OCI-LY1 (cell line): ENCODE results near the gene CPVL.

Experiments
- H2AFZ ChIP-seq: fragments of 200-600 bp; sonication (generic), shearing (Covaris generic); 2 replicates; pipeline ENCODE4 v1.6.0; 2014; ENCODE audit warnings: antibody characterized with exemption, mild to moderate bottlenecking, low read length
- H3F3A ChIP-seq: fragments of 200-600 bp; sonication (generic), shearing (Covaris generic); 2 replicates; pipeline ENCODE4 v1.6.0; 2014; ENCODE audit warnings: mild to moderate bottlenecking, antibody characterized with exemption, low read length, moderate library complexity; ENCODE audit not compliant: insufficient read depth
- H3K27ac ChIP-seq: fragments of 200-600 bp; sonication (generic); 2 replicates; pipeline ENCODE4 v1.5.1; 2014; ENCODE audit warnings: low read length, mixed run types, mild to moderate bottlenecking, low read depth; ENCODE audit not compliant: poor library complexity, severe bottlenecking
- H3K27me3 ChIP-seq: fragments of 200-600 bp; sonication (generic); 2 replicates; pipeline ENCODE4 v1.6.0; 2014; ENCODE audit warnings: antibody characterized with exemption, mild to moderate bottlenecking, low read length, moderate library complexity; ENCODE audit not compliant: insufficient read depth
- H3K36me3 ChIP-seq: fragments of 200-600 bp; sonication (generic); 2 replicates; pipeline ENCODE4 v1.6.1; 2014; ENCODE audit warnings: mild to moderate bottlenecking, antibody characterized with exemption, low read length, moderate library complexity, mixed read lengths; ENCODE audit not compliant: insufficient read depth
- H3K4me1 ChIP-seq: fragments of 200-600 bp; sonication (generic); 2 replicates; pipeline ENCODE4 v1.5.1; 2014; ENCODE audit warnings: mild to moderate bottlenecking, low read length, moderate library complexity; ENCODE audit not compliant: insufficient read depth, severe bottlenecking
- H3K4me2 ChIP-seq: fragments of 200-600 bp; sonication (generic), shearing (Covaris generic); 2 replicates; pipeline ENCODE4 v1.6.1; 2014; ENCODE audit warnings: low read length
- H3K4me3 ChIP-seq: fragments of 200-600 bp; sonication (generic); 2 replicates; pipeline ENCODE4 v1.5.1; 2014; ENCODE audit warnings: low read length, low read depth, mild to moderate bottlenecking, mixed read lengths; ENCODE audit not compliant: poor library complexity, severe bottlenecking
- H3K79me2 ChIP-seq: fragments of 200-600 bp; shearing (Covaris generic); 2 replicates; pipeline ENCODE4 v1.6.1; 2016; ENCODE audit warnings: mixed run types, low read length, mixed read lengths; ENCODE audit not compliant: insufficient read depth
- H3K9ac ChIP-seq: fragments of 200-600 bp; sonication (generic), shearing (Covaris generic); 2 replicates; pipeline ENCODE4 v1.6.1; 2014; ENCODE audit warnings: mild to moderate bottlenecking, low read length, mixed read lengths
- H3K9me2 ChIP-seq: fragments of 200-600 bp; sonication (generic), shearing (Covaris generic); 2 replicates; pipeline ENCODE4 v1.6.1; 2014; ENCODE audit warnings: low read depth, mild to moderate bottlenecking, low read length, mixed read lengths
- H3K9me3 ChIP-seq: fragments of 200-600 bp; shearing (Covaris generic); 2 replicates; pipeline ENCODE4 v1.6.1; 2014; ENCODE audit warnings: low read length, mixed read lengths
- H4K20me1 ChIP-seq: fragments of 200-600 bp; sonication (generic), shearing (Covaris generic); 2 replicates; pipeline ENCODE4 v1.6.0; 2016; ENCODE audit warnings: mild to moderate bottlenecking, low read length; ENCODE audit not compliant: insufficient read depth
- CTCF ChIP-seq: fragments of 200-600 bp; sonication (generic), shearing (Covaris generic); IDR thresholded peaks from 2 replicates; pipeline ENCODE4 v1.5.1; 2017; ENCODE audit warnings: mild to moderate bottlenecking, antibody characterized with exemption, low read length, moderate library complexity, mixed read lengths
- EZH2 ChIP-seq: fragments of 200-600 bp; sonication (generic), shearing (Covaris generic); IDR thresholded peaks from 2 replicates; pipeline ENCODE4 v1.8.0; 2017; ENCODE audit warnings: borderline replicate concordance, mixed run types, mild to moderate bottlenecking, antibody characterized with exemption, low read length, moderate library complexity, mixed read lengths

Gene CPVL

GRCh38 chr7:28989211-28989980, 156.9 kb downstream of the CPVL start:
- H3K4me1 ChIP-seq: no peaks in the 10 kb centered on the region
- no peaks in the 10 kb centered on the region for H4K20me1 ChIP-seq
- no peaks in the 10 kb centered on the region for H3K36me3 ChIP-seq
- H3K27me3 ChIP-seq: no peaks in the 10 kb centered on the region
- no peak overlapping the region for H3K4me3 ChIP-seq
- no peak overlapping the region for H2AFZ ChIP-seq
- no peak overlapping the region for H3K4me2 ChIP-seq
- no peaks in the 10 kb centered on the region for H3K79me2 ChIP-seq
- TF ChIP-seq EZH2 (no peak), CTCF (no peak)
- H3F3A ChIP-seq: no peaks in the 10 kb centered on the region
- H3K9me3 ChIP-seq: no peaks in the 10 kb centered on the region
- no peak overlapping the region for H3K9ac ChIP-seq
- no peak overlapping the region for H3K27ac ChIP-seq
- H3K9me2 ChIP-seq: no peaks in the 10 kb centered on the region

GRCh38 chr7:28988810-28989209, 157.5 kb downstream of the CPVL start:
- Histone ChIP-seq H3F3A (no peaks in the 10 kb centered on the region), H3K9me3 (no peaks in the 10 kb centered on the region), H3K4me3 (no peak overlapping the region), H3K27ac (no peak overlapping the region), H3K9ac (no peak overlapping the region), H2AFZ (no peak overlapping the region), H3K9me2 (no peaks in the 10 kb centered on the region), H3K4me2 (no peak overlapping the region), H4K20me1 (no peaks in the 10 kb centered on the region), H3K36me3 (no peaks in the 10 kb centered on the region), H3K79me2 (no peaks in the 10 kb centered on the region), H3K27me3 (no peaks in the 10 kb centered on the region), H3K4me1 (no peaks in the 10 kb centered on the region)
- TF ChIP-seq EZH2: no peak
- TF ChIP-seq CTCF: no peak

GRCh38 chr7:28988091-28988490, 158.2 kb downstream of the CPVL start:
- Histone ChIP-seq H3K27ac (no peak overlapping the region), H3K27me3 (no peaks in the 10 kb centered on the region), H3K4me1 (no peaks in the 10 kb centered on the region), H3K9ac (no peak overlapping the region), H3K36me3 (no peaks in the 10 kb centered on the region), H4K20me1 (no peaks in the 10 kb centered on the region), H3F3A (no peaks in the 10 kb centered on the region), H3K4me3 (no peak overlapping the region), H3K9me3 (no peaks in the 10 kb centered on the region), H3K4me2 (no peak overlapping the region), H3K9me2 (no peaks in the 10 kb centered on the region), H3K79me2 (no peaks in the 10 kb centered on the region), H2AFZ (no peak overlapping the region)
- TF ChIP-seq CTCF (no peak), EZH2 (no peak)
